GM18861 (cell line): ENCODE measurements around the gene ATG16L2.
A peak's percentile ranks its signal among the peaks of the same experiment; 100 is the strongest.
"Not testable (repeated sequence)": the region's sequence is repeated elsewhere in the genome, so short reads cannot be mapped to it uniquely, and the experiment has no call there.

Source experiments
- ATAC-seq: cut with Tn5 transposase; IDR thresholded peaks from one replicate; pipeline ENCODE4 v1.9.1; 2021; ENCODE audit not compliant: unreplicated experiment

Gene ATG16L2

DNA sequence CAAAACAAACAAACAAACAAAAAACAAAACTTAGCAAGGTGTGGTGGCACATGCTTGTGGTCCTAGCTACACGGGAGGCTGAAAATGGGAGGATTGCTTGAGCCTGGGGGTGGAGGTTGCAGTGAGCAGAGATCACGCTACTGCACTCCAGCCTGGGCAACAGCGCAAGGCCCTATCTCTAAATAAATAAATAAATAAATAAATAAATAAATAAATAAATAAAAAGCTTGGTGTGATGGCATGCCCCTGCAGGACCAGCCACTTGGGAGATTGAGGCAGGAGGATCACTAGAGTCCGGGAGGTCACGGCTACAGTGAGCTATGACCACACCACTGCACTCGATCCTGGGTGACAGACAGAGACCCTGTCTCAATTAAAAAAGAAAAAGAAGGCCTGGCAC is 11.4 kb upstream of the ATG16L2 start:
- ATAC-seq, result no peak

DNA sequence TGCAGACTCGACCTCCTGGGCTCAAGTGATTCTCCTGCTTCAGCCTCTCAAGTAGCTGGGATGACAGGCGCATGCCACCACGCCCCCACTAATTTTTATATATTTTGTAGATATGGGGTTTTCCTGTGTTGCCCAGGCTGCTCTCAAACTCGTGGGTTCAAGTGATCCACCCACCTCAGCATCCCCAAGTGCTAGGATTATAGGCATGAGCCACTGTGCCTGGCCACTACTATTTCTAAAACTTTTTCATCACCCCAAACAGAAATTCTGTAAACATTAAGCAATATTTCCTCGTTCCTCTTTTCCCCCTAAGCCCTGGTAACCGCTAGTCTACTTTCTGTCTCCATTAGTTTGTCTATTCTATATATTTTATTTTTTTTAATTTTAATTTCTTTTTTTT is 9.0 kb upstream of the ATG16L2 start:
- ATAC-seq, result no peak

DNA sequence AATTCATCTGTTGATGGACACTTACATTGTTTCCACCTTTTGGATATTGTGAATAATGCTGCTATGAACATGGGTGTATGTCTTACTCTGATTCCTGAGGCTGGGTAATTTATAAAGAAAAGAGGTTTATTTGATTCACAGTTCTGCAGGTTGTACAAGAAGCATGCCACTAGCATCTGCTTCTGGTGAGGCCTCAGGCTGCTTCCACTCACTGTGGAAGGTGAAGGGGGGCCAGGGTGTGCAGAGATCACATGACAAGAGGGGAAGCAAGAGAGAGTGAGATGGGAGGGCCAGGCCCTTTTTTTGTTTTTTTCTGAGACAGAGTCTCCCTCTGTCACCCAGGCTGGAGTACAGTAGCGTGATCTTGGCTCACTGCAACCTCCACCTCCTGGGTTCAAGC is 7.8 kb upstream of the ATG16L2 start:
- not testable (repeated sequence) for ATAC-seq

DNA sequence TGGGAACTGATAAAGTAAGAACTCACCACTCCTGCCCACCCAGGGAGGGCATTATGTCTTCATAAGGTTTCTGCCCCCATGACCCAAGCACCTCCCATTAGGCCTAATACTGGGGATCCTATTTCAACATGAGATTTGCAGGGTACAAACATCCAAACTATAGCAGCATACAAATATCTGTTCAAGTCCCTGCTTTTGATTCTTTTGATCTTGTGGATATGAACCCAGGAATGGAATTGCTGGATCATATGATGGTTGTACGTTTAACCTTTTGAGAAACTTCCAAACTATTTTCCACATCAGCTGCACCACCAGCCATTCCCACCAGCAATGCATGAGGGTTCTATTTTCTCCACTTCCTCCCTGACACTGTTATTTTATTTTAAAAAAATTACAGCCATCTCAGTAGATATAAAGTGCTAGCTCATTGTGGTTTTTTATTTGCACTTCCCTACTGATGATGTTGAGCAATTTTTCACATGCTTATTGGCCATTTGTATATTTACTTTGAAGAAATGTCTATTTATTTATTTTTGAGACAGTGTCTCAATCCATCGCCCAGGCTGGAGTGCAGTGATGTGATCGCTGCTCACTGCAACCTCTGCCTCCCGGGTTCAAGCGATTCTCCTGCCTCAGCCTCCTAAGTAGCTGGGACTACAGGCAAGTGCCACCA is 7.1 kb upstream of the ATG16L2 start:
- ATAC-seq, result no peak

DNA sequence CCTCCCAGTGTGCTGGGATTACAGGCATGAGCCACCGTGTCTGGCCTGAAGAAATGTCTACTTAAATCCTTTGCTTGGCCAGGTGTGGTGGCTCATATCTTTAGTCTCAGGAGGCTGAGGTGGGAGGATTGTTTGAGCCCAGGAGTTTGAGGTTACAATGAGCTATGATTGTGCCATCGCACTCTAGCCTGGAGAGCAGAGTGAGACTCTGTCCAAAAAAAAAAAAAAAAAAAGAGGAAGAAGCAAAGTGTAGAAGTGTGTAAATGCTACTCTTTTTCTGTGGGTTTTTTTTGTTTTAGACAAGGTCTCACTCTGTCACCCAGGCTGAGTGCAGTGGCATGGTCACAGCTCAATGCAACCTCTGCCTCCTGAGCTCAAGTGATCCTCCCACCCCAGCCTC is 6.4 kb upstream of the ATG16L2 start:
- ATAC-seq, result no peak

DNA sequence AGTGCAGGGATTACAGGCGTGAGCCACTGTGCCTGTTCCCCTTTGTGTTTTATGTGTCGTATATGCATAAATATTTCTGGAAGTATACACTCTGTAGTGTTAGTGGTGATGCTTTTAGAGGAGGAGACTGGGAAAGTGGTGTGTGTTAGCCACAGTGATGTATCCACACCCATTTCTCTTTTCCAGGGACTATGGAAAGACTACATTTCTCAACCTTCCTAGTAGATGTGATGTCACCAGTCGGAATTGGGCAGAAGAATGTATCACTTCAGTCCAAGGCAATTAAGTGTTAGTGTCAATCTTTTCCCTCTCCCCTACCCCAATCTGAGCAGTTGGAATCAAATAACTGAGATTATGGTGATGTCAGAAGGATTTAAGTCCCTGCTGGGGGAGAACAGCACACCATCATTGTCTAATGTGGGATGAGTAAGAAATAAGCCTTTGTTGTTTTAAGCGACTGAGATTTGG is 5.8 kb upstream of the ATG16L2 start:
- ATAC-seq, result no peak

DNA sequence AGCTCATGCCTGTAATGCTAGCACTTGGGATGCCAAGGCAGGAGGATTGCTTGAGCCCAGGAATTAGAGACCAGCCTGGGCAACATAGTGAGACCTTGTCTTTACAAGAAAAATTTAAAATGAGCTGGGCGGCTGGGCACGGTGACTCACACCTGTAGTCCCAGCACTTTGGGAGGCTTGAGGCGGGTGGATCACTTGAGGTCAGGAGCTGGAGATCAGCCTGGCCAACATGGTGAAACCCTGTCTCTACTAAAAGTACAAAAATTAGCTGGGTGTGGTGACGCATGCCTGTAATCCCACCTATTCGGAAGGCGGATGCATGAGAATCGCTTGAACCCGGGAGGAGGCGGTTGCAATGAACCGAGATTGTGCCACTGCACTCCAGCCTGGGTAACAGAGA is 2.5 kb upstream of the ATG16L2 start:
- ATAC-seq, result not testable (repeated sequence)

DNA sequence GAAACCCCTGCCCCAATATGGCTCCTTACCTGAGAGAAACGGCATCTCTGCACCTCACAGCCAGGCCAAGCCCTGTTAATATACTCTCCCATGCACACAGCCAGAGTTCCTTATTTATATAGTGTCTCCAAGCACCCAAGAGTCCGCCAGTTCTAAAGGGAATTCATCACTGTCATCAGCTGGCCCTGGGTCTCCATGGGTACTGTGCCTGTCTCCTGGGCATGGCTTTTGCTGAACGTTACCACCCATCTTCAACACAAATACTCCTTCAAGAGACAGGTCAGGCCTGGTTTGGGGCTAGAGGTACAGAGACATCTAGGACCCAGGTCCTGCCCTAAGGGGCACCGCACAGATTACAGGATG is 1.6 kb upstream of the ATG16L2 start:
- ATAC-seq, result no peak

DNA sequence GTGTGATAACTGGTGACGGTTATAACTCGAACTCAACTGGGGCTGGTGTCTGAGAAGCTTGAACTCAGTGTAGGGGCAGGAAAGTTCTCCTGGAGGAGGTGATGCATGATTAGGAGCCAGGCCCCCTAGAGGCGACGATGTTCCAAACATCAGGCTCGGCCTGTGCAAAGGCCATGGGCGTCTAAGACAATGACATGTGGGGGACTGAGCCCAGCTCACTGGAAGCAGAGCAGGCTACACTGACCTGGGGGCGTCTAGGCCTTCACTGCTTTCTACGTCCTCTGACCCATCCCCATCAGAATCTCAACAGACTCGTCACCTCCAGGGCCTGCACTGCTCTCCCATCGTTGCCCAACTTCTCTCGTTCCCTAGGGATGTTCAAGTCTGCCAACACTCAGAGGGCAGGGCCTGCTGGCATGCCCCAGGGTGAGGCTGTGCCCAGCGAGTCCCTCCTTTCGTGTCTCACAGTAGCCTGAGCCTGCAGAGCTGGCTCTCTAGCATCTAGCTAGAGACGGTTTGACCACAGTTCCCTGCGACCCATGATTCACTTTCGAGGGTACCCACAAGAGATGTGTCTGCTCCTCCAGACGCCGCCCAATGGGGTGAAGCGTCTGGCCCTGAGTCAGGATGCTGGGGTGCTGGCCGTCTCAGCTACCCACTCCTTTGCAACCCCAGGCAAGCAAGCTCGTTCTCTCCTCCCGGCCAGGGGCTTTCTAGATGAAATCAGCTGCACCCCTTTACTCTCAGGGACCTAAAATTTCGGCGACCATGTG is 1.1 kb upstream of the ATG16L2 start:
- no peak for ATAC-seq

DNA sequence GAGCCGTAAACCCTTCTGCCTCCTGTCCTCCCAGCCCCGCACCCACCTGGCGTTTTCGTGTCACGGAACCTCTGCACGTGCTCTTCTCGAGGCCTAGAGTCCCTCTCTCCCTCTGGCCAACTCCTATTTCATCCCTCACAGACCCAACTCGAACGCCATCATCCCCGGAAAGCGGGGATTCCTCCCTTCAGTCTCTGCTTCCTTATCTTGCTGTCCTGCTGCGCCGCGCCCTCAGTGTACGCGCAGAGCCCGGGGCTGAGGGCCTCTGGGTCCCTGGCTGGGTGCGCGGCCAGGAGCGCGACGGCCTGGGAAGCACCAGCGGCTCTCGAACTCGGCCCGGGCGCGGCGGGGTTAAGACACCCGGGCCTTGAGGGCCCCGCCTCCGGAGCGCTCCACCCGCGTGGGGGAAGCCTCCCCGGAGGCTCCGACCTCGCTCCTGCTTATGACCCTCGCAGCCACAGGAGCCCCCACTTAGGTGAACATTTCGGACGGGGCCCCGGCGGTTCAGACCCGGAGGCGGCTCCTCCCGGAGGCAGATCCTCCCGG is 398 bp upstream of the ATG16L2 start:
- peak; percentile 36 for ATAC-seq

DNA sequence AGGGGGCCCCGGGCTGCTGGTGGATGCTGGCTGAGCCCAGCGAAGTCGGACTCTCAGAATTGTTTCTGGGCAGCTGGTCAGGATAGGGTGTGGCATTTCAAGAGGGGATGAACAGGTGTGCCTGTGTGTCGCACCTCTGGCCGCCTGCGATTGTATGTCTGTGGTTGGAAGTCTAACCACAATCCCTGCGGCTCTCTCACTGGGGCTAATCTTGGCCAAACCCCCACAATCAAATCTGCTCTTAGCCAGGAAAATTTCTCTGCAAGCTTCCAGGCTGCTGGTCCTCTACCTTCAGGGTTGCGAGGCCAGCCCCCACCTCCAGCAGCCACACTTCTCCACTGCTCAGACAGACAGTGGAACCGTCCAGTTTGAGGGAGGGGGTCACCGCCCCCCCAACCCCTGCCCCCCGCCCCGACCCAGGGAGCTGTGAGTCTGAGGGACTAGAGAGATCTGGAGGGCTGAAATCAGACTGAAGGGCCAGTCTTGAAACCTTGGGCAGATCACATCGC is 953 bp downstream of the ATG16L2 start:
- ATAC-seq, result no peak

DNA sequence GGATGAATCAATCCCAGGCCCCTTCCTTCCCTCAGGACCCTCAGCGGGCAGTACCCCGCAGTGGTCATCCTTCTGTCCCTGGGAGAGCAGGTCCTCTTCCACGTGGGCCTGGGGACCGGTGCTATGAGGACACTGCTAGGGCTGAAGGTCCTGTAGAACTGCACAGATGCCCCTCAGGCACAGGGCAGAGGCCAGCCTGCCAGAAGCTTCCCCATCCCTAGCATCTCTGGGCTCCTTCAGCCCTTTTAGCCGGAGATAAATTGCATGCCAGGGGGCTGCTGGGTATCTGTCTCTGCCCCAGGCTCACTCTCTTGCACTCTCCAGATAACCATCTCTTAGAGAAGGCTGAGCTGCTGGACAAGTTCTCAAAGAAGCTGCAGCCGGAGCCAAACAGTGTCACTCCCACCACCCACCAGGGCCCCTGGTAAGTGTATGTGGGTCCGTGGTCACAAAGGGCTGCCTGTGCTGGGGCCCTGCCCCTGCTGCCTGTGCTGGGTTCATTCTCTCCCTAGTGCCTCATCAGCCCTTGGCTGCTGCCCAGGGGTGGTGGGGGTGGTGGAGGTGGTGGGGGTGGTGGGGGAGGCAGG is 2.3 kb downstream of the ATG16L2 start:
- ATAC-seq, result no peak

DNA sequence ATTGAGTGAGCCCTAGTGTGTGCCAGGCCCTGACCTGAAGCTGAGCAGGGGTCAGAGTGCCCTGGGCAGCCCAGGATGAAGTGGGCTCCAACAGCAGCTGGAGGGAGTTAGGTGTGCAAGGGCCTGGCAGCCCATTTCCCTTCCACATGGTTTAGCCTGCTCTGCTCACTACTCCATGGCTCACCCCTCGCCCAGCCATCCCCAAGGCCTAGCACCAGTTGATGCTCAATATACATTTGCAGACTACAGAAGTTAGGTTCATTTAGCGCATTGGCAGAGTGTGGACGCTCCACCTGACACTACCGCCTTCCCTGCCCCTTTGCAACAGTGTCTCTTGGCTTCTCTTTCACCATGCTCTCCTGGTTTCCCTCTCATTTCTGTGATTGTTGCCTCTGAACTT is 3.8 kb downstream of the ATG16L2 start:
- ATAC-seq, result no peak

DNA sequence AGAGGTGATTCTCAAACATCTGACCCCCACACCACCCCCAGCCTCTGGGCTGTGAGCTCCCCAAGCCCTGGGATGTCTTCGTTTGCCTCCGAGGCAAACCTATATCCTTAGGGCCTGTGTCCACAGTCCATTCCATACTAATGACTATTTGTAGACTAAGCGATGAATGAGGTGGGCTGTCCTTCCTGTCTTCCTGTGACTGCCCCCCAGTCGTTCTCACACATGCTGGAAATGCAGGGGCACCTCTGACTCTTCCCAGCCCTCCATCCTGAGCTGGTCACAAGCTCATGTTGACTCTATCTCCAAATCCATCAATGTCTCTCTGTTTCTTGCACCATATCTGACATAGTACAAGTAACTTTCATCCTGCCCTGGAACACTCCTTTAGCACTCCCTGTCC is 4.8 kb downstream of the ATG16L2 start:
- no peak for ATAC-seq

DNA sequence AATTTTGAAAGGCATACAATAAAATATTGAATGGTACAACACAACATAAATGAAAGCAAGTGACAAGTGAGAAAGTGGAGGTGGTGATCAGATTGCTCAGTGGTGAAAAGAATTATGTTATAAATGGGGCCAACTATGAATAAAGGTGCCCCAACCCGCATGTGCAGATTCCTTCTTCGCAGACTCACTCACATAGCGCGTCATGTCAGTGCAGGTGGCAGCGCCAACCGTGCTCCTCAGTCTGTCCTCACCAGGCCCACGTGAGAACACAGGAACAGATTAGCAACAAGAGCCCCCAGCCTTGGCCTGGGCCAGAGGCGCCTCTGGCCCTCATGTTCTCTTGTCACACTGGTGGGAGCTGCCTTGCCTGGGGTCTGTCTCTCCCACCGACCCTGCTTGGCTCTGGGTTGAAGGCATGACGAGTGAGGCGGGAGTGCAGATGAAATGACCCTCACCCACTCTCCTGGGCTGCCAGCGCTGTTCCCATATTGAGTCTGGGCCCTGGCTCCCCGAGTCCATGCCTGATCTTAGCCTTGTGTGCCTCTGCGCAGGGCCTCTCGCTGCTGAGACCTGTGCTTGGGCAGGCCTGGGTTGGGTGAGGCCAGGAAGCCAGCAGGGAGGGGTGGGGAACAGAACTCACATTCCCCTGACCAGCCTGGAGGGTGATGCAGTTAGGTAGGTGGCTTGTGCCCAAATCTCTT is 6.4 kb downstream of the ATG16L2 start:
- no peak for ATAC-seq

DNA sequence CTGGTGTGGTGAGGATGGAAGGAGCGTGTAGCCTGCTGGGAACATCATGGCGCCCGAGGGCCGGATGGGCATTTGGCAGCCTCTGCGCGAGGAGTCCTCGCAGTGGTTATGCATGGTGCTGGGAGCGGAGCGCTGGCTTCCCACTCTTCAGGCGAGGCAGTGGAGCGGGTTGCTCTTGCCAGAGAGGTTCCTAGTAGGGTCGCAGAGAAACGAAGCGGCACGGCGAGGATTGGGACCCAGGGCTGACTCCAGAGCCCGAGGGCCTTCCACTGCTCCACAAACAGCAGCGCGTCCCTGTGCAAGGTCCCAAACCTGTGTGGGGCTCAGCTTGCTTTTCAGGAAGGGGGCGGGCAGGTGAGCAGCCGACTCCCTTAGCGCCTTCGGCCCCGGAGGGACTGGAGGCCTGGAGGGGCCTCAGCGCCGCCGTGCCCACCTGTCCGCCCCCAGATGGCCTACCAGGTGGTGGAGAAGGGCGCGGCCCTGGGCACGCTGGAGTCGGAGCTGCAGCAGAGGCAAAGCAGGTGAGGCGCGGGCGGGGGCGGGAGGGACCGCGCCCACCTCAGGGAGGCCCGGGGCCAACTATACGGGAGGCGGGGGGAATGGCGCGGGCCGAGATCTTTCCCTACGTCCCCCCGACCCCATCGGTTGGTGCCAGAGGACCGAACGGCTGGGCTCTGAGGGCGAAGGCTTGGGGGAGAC is 7.2 kb downstream of the ATG16L2 start:
- no peak for ATAC-seq

DNA sequence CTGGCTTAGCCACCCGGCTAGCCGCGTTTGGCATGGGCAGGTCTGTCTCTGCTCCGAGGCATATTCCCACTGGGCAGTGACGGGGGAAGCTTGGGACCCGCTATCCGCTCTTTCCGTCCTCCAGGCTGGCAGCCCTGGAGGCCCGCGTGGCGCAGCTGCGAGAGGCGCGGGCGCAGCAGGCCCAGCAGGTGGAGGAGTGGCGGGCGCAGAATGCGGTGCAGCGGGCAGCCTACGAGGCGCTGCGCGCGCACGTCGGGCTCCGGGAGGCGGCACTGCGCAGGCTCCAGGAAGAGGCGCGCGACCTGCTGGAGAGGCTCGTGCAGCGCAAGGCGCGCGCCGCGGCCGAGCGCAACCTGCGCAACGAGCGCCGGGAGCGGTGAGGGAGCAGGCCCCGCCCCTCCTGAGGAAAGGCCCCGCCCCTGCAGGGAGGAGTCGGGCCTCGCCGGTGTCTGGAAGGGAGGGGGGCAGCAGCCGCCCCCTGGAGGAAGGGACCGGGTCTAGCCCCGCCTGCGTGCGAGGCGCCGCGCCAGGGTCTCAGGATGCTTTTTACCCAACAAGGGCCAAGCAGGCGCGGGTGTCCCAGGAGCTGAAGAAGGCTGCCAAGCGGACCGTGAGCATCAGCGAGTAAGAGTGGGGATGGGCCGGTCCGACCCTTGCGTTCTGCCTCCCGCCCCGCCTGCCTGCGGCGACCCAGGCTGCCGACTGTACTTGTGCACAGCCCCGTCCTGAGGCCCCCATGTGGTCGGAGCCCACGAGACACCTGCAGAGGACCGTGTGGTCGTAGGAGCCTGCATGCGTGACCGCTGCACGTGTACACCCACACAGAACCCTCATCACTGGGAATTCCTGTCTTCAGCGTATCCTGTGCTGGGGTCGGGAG is 7.9 kb downstream of the ATG16L2 start:
- ATAC-seq, result peak; percentile 46

DNA sequence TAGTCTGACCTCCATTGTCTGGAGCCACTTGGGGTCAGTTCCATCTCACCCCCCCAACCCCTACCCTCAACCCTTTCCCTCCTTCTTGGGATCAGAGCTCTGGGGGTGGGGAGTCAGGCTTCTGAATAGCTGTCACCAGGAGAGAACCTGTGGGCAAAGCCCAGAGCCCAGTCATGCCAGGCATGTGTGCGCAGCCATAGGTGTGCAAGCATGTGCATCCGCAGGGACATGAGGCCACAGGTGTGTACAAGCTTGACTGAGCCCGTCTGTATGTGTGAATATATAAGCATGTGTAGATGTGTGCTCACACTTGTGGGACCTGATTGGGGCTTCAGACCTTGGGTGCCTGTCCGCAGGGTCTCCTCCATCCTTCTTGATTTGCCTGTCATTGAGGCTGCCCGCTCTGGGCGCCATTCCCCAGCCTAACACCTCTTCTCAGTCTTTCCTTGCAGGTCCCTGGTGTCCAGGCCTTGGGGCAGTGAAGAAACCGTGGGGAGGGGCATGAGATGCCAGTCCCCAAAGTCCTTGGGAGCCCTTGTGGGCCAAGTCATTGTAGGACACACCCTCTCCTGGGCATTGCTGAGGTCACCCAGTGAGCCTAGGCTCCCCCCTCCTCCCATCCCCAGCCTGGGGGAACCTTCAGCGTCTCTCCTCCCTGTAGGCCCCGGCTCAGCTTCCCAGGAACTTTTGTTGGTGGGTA is 9.0 kb downstream of the ATG16L2 start:
- no peak for ATAC-seq

DNA sequence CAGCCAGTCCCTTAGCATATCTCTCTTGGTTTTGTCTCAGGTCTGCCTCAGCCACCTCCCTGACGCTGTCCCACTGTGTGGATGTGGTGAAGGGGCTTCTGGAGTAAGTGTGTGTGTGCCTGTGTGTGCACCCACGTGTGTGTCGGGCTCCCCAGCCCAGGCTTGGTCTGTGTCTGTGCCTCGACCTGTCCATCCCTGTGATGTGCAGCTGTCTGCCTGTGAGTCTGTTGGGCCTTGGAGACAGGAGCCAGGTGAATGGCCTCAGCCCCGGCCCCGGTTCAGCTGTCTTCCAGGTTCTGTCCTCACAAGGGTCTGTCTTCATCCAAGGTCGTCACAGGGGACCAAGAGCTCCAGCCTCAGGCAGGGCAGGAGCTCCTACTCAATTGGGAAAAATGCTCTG is 9.8 kb downstream of the ATG16L2 start:
- ATAC-seq, result no peak
